HG03135 (cell line): Measurements from ENCODE around the gene ATG10.
"Not testable (repeated sequence)": the region's sequence is repeated elsewhere in the genome, so short reads cannot be mapped to it uniquely, and the experiment has no call there.

Source experiments
- ATAC-seq: cut with Tn5 transposase; IDR thresholded peaks from one replicate; pipeline ENCODE4 v1.9.1; 2021; ENCODE audit warnings: mild to moderate bottlenecking, moderate library complexity; ENCODE audit not compliant: unreplicated experiment

The ATG10 gene

DNA sequence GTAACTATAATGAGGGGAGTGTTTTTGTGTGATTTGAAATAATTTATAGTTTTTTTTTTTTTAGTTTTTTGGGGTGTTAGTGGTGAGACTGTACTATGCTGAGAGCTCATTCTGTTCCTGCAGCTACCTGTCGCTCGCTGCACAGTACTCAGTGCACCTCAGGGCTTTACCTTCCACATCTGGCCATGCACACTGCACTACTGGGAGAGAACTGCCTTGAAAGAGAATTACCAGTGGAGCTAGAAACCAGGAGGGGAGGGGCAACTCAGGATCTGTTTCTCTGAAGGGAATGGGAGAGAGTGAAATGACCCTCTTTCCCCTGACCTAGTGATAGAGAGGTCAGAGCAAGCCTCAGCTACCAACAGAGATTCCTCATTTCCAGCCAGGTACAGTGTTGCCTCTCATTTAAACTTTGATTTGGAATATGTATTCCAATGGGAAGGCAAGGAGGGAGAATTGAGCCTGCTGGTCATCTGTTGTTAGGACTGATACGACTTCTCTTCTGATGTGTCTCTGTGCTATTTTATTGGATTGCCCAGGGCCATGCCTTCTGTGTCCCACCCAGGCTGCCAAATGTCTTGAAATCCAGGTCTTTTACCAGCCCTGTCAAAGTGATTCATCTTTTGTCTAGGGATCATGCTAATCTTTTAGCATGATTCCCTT, 8.9 kb downstream of the ATG10 start:
- ATAC-seq, result no peak

DNA sequence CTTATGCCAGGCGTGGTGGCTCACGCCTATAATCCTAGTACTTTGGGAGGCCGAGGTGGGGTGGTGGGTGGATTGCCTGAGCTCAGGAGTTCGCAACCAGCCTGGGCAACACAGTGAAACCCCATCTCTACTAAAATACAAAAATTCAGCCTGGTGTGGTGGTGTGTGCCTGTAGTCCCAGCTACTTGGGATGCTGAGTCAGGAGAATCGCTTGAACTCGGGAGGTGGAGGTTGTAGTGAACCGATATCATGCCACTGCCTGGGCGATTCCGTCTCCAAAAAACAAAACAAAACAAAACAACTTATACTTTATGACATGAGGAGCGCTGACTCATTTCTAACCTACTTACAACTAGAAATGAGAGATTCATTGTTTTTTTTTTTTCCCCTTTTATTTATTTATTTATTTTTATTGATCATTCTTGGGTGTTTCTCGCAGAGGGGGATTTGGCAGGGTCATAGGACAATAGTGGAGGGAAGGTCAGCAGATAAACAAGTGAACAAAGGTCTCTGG, 10.4 kb downstream of the ATG10 start:
- ATAC-seq, result not testable (repeated sequence)

DNA sequence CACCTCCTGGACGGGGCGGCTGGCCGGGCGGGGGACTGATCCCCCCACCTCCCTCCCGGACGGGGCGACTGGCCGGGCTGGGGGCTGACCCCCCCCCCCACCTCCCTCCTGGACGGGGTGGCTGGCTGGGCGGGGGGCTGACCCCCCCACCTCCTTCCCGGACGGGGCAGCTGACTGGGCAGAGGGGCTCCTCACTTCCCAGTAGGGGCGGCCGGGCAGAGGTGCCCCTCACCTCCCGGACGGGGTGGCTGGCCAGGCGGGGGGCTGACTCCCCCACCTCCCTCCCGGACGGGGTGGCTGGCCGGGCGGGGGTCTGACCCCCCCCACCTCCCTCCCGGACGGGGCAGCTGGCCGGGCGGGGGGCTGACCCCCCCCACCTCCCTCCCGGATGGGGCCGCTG, 11.3 kb downstream of the ATG10 start:
- ATAC-seq, result not testable (repeated sequence)

- not testable (repeated sequence) for ATAC-seq
Measured at GRCh38 chr5:81983563-81983962, 11.7 kb downstream of the ATG10 start.

GRCh38 chr5:81986126-81986525, 14.3 kb downstream of the ATG10 start:
- ATAC-seq, result no peak

DNA sequence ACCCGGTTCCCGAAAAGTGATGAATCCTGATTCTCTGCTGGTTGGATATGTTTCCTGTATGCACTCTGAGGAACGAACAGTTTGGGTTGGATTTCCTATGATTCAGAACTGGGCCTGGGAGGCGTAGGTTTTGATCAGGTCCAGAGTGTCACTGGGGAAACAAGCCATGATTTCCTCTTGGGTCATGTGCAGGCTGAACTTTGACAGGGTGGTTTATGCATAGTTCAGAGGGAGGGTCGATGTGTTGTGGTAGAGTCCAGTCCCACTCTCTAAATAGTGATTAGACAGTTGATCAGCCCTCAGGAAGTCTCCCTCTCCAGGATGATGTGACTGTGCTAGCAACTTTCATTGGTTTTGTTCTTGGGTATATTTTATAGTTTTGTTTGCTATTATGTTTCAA, 17.4 kb downstream of the ATG10 start:
- no peak for ATAC-seq

DNA sequence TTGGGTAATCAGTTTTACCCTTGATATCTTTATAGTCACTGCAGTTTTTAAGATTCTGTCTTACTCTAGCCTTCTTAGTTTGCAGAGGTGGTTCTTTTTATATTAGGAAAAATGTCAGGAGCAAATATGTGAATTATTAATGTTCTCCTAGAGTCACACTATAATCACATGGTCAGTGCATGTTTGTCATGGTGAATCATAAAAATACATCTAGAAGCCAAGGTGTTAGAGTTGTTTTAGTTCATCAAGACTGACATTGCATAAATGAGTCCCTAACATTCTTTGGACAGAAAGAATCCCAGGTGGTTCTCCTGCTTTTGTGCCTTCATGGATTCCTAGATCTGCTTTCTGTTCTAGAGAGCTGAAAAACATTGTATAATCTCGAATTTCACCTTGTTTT, 22.9 kb downstream of the ATG10 start:
- no peak for ATAC-seq

DNA sequence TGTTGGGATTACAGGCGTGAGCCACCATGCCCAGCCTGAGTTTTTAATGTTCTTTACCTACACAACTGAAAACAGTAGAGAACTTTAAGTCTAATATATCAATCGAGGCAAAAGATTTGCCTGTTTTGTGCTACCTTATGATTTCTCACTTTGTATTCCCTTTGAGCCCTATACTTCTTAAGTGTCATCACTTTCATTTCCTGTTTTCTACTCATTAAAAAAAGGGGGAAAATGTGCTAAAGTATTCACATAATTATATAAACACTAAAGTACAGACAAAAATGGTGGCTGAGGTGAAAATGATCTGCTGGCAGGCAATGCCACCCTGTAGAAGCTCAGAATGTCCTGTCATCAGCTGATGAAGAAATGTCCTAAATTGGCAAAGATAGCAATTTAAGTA, 23.6 kb downstream of the ATG10 start:
- ATAC-seq, result no peak

DNA sequence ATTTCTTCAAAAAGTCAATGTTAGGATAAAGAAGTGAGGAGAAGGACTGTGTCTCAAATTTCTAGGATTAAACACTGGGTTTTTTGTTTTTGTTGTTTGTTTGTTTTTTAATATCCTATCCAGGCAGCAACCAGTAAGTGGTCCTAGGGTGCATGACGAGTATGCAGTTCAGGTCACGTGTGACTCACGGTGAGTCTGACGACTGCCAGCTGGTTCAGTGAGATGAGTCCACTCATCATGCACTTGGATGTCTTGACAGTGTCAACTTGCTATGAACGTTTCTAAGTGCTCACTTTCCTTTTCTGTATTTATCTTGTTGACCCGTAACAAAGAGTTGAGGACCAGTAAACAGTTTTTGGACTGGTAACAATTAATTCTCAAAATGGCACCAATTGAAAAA, 32.7 kb downstream of the ATG10 start:
- no peak for ATAC-seq

- ATAC-seq, result not testable (repeated sequence)
Measured at GRCh38 chr5:82009869-82010268, 38.0 kb downstream of the ATG10 start.

DNA sequence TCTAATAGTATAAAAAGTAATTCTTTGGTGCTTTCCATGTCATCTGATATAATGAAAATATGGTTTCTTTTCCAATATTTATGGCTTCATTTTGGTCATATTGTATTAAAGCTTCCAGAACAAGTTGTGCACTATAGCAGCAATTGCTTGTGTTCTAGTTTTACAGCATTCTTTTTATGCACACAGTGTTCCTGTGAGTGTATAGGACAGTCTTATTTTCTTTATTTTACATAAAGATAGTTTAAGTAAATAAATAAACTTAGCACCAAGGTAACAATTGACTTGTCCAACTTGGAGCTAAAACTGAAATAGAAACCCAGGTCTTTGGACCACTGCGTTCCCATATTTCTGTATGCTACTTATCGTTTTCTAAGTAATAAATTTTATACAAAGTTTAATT, 38.9 kb downstream of the ATG10 start:
- ATAC-seq, result no peak

DNA sequence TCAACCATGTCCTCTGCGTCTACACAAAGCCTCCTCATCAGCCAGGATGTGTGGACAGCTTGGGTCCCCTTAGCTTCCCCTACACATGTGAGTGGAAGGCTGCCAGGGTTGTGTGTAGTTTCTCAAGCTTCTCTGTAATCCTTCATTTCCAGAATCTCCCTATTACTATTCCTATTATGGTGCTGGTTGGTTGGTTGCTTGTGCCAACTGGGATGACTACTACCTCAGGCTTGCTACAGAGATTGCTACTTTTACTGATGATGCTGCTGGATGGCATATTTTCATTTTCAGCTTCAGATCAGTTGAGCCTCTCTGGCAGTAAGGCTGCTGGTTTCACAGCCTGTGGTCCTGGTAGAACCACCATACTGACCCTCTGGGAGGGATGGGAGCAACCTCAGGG, 39.9 kb downstream of the ATG10 start:
- ATAC-seq, result no peak

GRCh38 chr5:82014644-82015043, 42.8 kb downstream of the ATG10 start:
- not testable (repeated sequence) for ATAC-seq

DNA sequence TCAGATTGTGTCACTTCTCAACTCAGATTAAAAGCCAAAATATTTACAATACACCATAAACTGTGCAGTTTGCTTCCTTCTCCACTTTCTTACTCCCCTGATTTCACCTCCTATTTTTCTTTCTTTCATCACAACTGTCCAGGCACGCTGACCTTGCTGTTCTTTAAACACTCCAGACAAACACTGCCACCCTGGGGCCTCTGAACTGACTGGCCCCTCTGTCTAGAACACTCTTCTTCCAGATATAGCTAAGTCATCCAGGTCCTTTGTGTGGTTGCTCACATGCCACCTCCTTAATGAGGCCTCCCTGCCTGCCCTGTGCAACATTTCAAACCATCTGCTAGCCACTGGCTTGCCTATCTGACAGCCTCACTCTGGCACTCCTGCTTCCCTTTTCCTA, 46.6 kb downstream of the ATG10 start:
- no peak for ATAC-seq

DNA sequence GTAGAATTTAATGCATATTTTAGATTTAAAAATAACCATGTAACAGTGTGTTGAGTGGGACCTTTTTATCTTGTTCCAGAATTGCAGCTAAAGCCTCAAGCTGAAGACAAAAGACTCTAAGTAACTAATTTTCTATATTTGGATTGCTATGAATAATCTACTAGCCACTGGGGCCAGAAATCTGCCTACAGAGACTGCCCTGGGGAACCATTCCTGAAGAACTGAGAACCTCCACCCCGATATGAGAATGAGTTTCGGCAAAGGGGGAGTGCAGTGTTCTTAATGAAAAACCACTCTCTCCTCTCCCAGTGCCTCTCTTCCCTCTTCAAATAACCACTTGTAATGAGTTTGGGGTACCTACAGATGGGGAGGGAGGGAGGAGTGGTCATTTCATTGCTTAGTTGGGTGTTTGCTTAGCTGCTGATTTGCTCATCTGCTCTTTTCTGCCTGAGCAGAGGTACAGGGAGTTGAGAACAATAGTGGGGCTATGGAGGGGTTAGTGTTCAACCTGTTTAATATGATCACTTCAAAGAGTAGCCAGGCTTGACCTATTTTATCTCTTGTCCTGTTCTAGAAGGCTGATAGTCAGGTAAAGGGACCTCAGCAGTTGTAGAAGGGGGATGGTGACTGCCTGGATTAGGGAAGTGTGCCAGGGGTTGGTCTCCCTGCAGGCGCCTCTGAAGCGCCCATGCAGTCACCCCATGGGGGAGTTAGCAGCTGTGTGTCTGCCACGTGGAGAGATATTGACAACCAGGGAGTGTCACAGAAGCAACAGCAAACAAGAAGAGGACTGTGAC, 47.7 kb downstream of the ATG10 start:
- no peak for ATAC-seq

DNA sequence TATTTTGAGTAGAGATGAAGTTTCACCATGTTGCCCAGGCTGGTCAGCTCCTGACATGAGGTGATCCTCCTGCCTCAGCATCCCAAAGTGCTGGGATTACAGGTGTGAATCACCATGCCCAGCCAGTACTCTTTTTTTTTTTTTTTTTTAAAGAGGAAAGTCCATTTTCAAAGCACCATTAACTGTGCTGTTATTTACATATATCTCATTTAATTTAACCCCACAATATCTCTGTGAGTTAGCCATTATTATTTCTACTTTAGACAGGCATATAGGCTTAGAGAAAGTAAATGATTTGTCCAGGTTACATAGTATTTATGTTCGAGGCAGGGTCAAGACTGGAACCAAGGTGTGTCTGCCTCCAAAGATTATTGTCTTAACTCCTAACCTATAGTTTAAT, 50.7 kb downstream of the ATG10 start:
- ATAC-seq, result no peak

- no peak for ATAC-seq
Measured at GRCh38 chr5:82023644-82024043, 51.8 kb downstream of the ATG10 start.

- no peak for ATAC-seq
Measured at GRCh38 chr5:82031220-82032119, 59.6 kb downstream of the ATG10 start.

DNA sequence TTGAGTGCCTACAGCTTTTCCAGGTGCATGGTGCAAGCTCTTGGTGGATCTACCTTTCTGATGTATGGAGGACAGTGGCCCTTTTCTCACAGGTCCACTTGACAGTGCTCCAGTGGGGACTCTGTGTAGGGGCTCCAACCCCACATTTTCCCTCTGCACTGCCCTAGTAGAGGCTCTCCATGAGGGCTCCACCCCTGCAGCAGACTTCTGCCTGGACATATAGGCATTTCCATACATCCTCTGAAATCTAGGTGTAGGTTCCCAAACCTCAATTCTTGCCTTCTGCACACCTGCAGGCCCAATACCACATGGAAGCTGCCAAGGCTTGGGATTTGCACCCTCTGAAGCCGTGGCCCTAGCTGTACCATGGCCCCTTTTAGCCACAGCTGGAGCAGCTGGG, 71.1 kb downstream of the ATG10 start:
- not testable (repeated sequence) for ATAC-seq

DNA sequence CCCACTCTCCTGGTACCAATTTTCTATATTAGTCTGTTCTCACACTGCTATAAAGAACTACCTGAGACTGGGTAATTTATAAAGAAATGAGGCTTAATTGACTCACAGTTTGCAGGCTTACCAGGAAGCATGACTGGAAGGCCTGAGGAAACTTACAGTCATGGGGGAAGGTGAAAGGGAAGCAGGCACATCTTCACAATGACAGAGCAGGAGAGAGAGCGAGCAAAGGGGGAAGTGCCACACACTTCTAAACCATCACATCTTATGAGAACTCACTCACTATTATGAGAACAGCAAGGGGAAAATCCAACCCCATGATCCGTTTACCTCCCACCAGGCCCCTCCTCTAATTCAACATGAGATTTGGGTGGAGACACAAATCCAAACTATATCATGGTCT, 72.2 kb downstream of the ATG10 start:
- ATAC-seq, result no peak

DNA sequence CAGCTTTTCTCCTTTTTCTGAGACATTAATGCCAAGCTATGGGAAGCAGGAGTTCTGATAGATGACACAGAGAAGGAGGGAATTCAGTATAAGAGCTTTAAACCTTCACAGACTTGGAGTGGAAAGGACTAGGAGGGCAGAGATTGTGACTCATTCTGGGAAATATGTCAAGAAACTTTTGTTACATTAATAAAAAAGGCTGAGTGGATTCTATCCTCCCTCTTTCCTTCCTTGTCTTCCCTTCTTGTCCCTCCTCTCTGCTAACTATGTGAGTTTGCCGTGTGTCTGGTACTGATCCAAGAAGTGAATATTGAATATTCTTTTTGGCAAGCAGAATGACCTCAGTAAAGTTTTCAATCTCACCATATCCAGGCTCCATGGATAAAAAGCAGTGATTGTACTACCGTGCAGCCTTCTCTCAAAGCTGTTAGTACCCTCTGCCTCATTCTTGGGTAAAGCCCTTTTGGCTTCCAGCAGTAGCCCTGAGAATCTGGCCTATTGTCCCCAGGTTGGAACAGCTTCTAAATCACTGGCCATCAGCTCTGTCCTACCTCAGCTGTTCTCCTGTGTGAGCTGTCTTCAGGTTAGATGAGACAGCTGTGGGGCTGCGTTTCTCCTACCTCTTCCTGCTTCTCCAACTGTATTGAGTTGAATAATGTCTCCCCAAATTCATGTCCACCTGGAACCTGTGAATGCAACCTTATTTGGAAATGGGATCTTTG, 73.9 kb downstream of the ATG10 start:
- ATAC-seq, result no peak
